HG03558 (cell line): Measurements from ENCODE around the gene BBX.

Source experiments
- ATAC-seq: cut with Tn5 transposase; IDR thresholded peaks from one replicate; pipeline ENCODE4 v1.9.1; 2021; ENCODE audit warnings: moderate number of reproducible peaks; ENCODE audit not compliant: unreplicated experiment; ENCODE audit errors: extremely low read depth

BBX gene

DNA sequence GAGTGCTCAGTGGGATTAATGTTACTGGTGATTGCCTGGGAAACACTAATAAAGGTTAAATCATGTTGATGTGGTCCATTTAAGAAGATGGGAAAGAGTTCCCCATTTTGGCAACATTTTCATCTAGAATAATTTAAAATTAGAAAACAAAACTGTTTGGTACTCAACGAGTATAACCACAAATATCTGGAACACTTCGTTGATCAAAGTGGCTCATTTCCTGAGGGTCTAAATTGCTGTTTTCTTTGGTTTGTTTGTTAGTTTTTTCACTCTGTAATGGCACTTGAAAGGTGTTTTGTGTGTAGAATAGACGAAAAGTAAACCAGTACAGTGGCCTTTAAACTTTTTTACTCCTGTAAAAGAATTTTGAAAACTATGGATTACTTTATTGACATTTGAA is 73.9 kb downstream of the BBX start:
- no peak for ATAC-seq

DNA sequence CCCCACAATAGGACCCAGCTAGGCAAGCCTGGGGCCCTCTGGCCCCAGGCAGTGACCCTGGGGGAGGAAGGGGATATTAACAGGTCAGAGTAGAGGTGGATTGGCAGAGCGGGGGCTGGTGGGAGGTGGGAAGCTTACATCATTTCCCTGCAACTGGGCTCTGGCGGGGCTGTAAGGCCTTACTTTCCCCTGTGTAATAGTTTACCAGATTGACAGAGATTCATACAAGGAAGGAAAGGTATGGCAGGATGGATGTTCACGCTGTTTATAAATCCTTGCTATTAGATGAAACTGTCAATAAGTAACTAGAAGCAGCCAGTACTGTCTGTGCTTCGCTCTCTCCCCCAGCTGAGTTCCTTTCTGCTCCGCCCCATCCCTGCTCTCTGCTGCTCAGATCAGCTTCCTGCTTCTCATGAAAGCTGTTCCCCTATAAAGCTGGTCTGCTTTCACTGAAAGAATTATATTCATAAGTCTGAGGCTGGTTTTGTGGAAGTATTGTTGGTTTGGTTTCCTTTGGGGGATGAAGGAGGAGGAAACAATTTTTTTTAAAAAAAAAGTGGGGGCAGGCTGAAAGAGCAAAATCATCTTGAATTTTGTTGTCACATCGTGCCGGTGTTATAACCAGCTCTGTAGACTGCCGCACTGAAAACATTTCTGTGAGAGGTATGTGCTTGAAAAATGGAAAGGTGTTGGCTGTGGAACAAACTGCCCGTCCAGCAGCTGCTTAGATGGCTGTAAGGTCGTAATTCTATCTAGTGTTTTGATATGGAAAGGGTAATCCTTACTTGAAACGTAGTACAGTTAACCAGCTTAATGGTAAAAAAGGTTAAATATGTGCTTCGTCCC is 76.4 kb downstream of the BBX start:
- ATAC-seq = peak; percentile 83

DNA sequence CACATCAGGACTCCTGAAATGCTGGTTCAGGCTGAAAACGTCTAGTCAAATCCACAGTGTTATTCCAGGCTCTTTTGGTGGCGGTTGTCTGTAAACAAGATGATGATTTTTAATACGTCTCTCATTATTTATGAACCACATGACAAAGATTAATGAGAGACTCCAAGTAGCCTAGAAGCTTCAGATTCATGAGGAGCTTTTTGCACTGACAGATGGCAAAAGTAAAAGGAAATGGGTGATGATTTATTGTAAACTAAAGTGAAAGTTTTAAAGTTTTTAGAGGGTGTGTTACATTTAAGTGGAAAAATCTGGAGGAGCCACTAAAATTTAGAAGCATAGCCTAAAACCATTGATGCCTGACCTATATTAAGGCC is 77.0 kb downstream of the BBX start:
- no peak for ATAC-seq

DNA sequence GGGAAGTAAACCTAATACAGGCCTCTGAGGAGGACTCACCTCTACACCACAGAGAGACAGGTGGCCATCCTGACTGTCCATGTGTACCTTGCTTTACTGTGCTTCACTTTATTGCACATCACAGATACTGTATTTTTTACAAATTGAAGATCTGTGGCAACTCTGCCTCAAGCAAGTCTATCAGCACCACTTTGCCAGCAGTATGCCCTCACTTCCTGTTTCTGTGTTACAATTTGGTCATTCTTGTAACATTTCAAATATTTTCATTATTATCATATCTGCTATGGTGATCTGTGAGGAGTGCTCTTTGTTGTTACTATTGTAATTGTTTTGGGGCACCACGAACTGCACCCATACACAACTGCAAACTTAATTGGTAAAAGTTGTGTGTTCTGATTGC is 78.0 kb downstream of the BBX start:
- no peak for ATAC-seq

DNA sequence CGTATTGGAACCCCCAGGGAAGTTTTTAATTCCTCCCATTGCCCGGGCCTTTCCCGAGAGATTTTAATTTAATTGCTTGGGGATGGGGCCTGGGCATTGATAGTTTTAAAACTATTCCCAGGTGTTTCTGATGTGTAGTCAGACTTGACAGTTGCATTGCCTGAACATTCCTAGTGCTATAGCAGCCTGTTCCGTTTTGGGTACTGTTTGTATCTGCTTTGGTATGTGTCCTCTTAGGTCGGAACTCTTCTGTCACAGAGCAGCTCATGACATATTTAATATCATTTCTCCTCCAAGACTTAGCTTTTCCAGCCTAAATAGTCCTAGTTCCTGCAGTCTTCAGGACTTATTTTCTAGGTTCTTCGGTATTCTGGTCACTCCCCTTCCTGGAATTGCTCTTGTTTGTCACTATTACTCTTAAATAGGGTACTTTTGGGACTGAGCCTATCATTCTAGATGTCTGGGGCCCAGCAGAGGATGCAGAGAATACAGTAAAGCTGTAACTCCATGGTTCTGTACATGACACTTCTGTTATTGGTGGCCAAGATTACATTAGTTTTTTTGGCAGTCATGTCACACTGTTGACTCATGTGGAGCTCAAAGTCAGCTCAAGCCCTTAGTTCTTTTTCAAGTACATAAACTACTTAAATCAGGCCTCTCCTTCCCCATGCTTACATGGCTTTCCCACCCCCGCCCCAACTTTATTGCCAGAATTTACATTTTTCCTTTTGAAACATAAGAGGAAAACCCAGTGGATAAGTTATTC is 81.5 kb downstream of the BBX start:
- no peak for ATAC-seq

DNA sequence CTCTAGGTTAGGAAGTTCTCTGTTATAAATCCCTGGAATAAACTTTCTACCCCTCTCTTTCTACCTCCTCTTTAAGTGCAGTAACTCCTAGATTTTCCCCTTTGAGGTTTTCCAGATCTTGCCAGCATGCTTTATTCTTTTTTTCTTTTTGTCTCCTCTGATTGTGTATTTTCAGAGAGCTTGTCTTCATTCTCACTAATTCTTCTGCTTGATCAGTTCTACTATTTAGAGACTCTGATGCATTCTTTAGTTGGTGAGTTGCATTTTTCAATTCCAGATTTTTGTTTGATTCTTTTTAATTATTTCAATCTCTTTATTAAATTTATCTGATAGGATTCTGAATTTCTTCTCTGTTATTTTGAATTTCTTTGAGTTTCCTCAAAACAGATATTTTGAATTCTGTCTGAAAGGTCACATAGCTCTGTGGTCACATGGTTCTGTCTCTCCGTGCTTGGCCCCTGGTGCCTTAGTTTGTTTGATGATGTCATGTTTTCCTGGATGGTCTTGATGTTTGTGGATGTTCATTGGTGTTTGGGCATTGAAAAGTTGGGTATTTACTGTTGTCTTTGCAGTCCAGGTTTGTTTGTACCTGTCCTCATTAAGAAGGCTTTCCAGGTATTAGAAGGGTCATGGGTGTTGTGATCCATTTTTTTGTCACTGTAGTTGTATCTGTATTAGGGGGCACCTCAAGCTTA is 89.2 kb downstream of the BBX start:
- ATAC-seq = no peak

DNA sequence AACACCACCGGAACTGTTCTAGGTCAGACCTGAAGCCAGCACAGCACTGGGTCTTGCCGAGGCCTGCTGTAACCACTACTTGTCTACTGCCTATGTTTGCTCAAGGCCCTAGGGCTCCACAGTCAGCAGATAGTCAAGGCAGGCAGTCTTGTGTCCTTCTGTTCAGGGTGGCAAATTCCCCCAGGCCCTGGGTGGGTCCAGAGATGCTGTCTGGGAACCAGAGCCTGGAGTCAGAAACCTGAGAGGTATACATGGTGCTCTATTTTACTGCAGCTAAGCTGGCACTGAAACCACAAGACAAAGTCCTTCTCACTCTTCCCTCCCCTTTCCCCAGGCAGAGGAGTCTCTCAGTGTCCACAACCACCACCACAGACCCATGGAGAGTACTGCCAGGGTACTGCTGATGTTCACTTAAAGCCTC is 89.9 kb downstream of the BBX start:
- ATAC-seq = no peak

DNA sequence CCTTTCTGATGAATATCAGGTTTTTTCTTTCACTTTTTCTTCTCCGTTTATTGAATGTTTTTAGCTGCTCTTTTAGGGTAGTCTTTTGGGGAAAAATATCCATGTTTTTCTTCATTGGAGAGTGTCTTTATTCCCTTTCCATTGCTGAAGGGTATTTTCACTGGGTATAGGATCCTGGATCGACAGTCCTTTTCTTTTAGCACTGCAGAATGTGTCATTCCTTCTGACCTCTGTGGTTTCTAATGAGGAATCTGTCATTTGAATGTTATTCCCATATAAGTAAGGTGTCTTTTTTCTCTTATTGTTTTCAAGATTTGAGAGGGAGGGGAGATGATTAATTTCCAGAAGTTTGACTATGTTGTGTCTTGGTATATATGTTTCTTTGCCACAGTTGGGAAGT is 96.8 kb downstream of the BBX start:
- ATAC-seq = no peak

DNA sequence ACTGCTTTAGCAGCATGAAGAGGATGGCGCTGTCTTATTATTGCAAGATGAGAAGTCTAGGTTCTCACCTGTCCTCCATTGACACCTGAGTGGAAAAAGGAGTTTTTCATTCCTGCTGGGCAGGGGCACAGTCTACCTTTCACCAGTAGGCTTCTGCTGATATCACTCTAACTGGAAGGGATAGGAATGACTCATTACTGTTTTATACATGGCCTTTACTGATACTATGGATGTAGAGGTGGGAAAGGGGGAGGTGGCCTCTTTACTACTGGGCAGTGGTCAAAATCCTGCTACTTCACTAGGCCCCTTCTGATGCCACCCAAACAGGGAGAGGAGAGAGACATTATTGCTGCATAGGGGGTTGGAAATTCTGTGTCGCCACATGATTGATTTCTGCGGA is 97.8 kb downstream of the BBX start:
- ATAC-seq = no peak

DNA sequence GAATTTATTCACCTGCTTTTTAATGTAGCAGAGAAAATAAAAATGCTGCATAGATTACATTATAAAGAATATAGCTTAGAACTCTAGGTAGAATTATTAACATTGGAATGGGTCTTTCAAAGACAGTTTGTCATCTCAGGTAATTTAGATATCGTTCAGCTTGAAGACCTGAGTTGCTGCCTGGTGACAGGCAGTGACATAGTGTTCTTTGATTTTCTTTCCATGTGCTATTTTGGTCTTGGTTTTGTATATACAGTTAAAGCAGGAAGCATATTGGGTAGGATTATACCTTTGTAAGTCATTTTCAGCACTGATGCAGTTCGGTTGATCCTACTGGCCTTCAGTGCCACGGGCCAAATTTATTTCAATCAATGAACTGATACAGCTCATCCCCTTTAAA is 98.7 kb downstream of the BBX start:
- no peak for ATAC-seq

DNA sequence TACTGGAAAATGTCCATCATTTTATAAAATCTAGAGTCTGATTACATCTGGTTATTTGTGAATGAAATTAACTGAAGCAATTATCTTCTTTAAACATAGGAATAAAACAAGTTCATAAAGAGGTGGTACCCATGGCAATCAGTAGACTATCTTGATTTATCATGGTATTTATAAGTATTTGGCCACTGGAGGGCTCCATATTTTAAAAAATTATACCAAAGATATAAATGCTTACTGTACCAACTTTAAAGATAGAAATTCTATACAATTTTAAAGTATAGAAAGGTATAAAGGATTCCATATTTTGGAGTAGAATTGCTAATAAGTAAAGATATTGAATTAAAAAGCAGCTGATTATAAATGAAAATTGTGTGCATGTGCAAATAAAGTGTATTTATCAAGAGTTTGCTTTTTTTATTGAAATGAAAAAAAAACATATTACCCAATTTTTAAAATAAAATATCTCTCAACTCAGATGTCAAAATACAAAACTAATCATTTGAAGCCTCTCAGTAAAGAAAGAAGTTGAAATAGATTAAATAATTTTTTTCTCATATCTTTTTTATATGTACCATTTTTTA is 105.3 kb downstream of the BBX start:
- ATAC-seq = no peak

DNA sequence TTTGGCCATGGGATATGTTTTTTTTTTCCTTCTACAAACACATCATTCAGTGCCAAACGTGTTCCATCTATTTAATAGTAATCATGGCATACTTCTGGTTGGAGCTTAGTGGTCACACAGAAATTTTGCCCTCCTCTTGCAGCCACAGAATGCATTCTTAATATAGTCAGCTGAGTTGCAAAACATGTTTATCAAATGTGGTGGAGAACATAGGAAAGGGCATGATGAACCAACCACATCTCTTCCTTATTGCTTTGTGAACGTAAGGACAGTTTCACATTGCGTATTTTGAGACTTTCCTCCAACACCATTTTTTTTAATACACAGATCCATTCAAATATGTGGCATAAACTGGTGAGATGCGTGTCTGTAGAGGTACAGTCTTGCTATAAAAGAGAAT is 106.8 kb downstream of the BBX start:
- no peak for ATAC-seq

DNA sequence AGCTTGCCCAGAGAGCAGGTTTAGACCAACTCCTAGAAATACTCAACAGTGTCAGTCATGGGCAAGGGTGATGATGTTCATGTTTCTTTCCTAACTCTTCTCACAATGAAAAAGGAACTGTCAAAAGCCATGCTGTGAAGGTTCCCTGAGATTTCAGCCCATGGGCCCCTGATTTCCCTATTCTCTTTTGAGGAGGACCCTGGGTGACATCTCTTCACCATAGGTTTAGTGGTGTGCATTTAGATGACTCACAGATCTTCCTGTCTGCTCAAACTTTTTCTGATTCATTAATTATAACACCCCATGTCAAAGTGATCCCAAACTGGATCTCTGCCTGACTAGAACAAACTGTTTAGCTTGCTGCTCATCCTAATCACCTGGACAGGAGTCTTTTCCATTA is 108.0 kb downstream of the BBX start:
- ATAC-seq = no peak

DNA sequence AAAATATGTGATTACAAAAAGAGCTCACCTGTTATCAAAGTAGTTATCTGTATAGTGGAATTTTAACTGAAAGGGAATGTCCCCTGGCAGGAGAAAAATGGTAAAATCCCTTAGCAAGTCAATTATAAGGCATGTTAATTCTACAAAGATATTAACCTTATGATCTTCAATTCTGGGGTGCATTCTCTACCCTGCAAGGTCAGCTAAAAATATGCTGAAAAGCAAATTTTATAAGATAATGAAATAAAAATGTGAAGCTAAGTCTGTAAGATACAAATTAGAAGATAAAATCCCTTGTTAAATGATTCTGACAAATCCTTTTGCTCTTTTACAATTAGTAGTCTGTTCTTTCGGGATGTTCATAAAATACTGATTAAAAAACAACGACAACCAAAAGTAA is 109.8 kb downstream of the BBX start:
- ATAC-seq = no peak

DNA sequence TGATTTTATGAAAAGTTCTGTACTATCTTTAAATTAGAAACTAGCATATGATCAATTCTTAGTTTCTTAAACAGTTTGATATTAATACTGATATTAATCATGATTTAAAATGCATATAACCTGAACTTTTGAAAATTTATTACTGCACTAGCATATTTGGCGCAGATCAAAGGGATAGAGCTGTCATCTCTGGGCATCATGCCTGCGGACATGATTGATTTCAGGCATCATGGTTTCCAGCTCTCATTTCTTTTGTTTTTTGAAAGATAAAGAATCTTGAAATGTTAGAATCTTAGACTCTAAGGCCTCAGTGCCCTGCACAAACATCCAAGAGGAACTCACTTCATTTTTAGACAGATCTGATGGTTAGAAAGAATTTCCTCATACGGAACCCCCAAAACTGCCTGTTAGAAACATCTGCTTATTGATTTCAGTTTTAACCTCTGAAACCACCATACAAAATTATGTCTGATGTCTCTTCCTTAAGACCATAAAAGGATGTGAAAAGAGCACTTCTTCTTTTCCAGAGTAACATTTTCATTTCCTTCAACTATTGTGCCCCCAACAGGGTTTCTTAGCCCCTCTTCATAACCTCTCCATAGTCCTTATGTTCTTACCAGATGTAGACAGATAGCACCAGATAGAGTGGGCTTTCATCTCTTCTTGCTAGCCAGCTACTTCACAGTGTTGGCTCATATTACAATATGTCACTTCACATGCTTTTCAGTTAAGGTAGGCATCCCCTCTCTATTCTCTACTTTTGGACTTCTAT is 110.8 kb downstream of the BBX start:
- peak; percentile 82 for ATAC-seq

DNA sequence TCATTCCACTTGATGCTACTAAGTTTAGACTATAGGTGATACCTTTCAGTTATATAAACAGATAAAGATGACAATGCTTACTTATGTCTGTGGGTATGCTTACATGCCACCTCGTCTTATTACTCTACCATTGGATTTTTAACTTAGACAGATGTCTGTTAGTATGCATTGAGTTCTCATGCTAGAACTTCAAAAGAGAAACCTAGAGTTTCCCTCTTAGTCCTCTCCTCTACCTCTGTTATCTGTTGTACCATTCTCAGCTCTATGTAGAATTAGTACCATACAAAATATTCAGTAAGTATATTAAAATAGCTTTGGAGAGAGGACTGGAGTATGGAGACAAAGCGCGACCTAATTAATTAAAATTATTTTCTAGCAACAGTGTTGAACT is 111.3 kb downstream of the BBX start:
- peak; percentile 19 for ATAC-seq

DNA sequence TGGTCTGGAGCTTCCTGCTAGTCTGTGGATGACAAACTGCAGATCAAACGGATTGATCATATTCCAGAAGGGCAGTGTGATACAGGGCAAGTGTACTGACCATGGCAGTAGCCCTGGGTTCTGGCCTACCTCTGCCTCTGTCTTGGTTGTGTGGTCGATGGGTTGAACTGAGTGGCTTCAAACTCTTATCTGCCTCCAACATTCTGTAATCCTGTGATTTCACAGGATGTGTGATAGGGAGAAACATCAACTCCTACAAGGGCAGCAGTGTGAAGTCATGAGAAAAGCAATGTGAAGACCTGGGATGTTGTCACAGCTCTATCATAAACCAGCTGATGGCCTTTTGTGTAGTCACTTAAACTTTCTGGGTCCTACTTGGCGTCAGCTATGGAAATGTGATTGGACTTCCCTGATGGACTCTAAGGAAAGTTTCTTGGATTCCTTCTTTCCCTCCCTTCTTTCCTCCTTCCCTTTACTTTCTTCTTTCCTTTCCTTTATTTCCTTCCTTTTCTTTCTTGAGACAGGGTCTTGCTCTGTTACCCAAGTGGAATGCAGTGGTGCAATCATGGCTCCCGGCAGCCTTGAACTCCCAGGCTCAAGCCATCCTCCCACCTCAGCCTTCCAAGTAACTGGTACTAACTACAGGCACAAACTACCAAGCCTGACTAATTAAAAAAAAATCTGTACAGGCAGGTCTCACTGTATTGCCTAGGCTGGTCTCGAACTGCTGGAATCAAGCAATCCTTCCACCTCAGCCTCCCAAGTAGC is 114.8 kb downstream of the BBX start:
- no peak for ATAC-seq

DNA sequence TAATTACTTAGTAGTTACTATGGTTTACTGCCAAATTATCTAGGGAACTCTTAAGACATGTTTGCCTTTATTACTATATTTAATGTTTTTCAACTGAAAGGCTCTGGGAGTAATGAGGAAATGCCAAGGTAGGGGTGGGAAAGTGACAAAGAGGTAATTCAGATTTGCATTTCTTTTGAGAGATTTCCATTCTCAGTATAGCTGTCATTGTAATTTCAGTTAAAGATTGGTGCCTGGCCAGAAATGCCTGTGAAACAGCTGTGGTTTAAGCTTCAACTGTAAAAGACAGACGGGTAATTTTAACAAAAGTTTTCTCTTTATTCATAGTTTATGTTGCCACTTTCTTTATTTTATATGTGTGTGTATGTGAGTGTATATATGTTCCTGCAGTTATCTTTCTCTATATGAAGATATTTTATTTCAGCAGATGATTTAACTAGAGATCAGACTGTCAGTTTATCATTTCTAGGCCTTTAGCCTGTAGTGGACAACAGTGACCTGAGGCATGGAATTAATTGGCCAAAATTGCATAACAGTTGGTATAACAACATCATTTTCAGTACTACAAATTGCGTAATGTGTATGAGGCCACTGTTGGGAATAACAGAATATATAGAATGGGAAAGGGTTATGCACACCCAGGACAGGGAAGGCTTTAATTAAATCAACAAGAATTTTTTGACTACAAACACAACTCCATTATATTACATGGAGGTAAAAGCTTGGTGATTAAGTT is 119.0 kb downstream of the BBX start:
- ATAC-seq = peak; percentile 41
